Ishikawa (cell line): ENCODE results near the gene SSR4.

ENCODE experiments used
- CEBPB ChIP-seq: IDR thresholded peaks from 2 replicates; pipeline ENCODE4 v1.6.1; 2012
- CREB1 ChIP-seq: IDR thresholded peaks from 2 replicates; pipeline ENCODE4 v1.6.1; 2012; ENCODE audit warnings: low read depth
- EGR1 ChIP-seq: IDR thresholded peaks from 2 replicates; pipeline ENCODE4 v1.6.1; 2012
- EP300 ChIP-seq: IDR thresholded peaks from 2 replicates; pipeline ENCODE4 v1.6.1; 2012; ENCODE audit warnings: borderline replicate concordance
- FOXM1 ChIP-seq: IDR thresholded peaks from 2 replicates; pipeline ENCODE4 v1.6.1; 2012; ENCODE audit warnings: low read depth, borderline replicate concordance
- MAX ChIP-seq: IDR thresholded peaks from 2 replicates; pipeline ENCODE4 v1.6.1; 2012
- NFIC ChIP-seq: IDR thresholded peaks from 2 replicates; pipeline ENCODE4 v1.6.1; 2012
- RAD21 ChIP-seq: IDR thresholded peaks from 2 replicates; pipeline ENCODE4 v1.6.1; 2012; ENCODE audit warnings: low read depth
- REST ChIP-seq: IDR thresholded peaks from 2 replicates; pipeline ENCODE4 v1.6.1; 2012; ENCODE audit warnings: low read depth, mild to moderate bottlenecking
- TAF1 ChIP-seq: IDR thresholded peaks from 2 replicates; pipeline ENCODE4 v1.6.1; 2012; ENCODE audit warnings: low read depth, mild to moderate bottlenecking
- YY1 ChIP-seq: IDR thresholded peaks from 2 replicates; pipeline ENCODE4 v1.6.1; 2012; ENCODE audit warnings: low read depth
- ZBTB7A ChIP-seq: IDR thresholded peaks from 2 replicates; pipeline ENCODE4 v1.6.1; 2012; ENCODE audit warnings: low read depth

GRCh38 chrX:153763298-153763932, 31.1 kb upstream of the SSR4 start:
- TF ChIP-seq NFIC (no peak), EP300 (no peak), REST (no peak), TAF1 (no peak), YY1 (no peak), MAX (no peak), RAD21 (no peak), CREB1 (no peak), FOXM1 (no peak), CEBPB (no peak), EGR1 (no peak), ZBTB7A (no peak)
